ENCODE results near the gene IL27RA.
"Not testable (repeated sequence)": the region's sequence is repeated elsewhere in the genome, so short reads cannot be mapped to it uniquely, and the experiment has no call there.

IL27RA gene

GRCh38 chr19:14030997-14031718, 404 bp upstream of the IL27RA start:
- no peak for DNase-seq

GRCh38 chr19:14033946-14034345, 2.4 kb downstream of the IL27RA start:
- no peak for DNase-seq

- not testable (repeated sequence) for DNase-seq
These were observed 3.6 kb downstream of the IL27RA start for GRCh38 chr19:14035159-14035558.

GRCh38 chr19:14035706-14036105, 4.1 kb downstream of the IL27RA start:
- DNase-seq = peak; percentile 64

- DNase-seq = no peak
These were observed 7.6 kb downstream of the IL27RA start for GRCh38 chr19:14039181-14039580.

- DNase-seq = peak; percentile 47
These were observed 11.4 kb downstream of the IL27RA start for GRCh38 chr19:14042659-14043608.

GRCh38 chr19:14047866-14048265, 16.3 kb downstream of the IL27RA start:
- DNase-seq = not testable (repeated sequence)

- DNase-seq = peak; percentile 27
These were observed 17.0 kb downstream of the IL27RA start for GRCh38 chr19:14048443-14049153.

GRCh38 chr19:14050512-14050911, 18.9 kb downstream of the IL27RA start:
- DNase-seq = no peak

- not testable (repeated sequence) for DNase-seq
These were observed 19.4 kb downstream of the IL27RA start for GRCh38 chr19:14050961-14051360.

GRCh38 chr19:14051980-14052379, 20.4 kb downstream of the IL27RA start:
- no peak for DNase-seq

- no peak for DNase-seq
These were observed 20.9 kb downstream of the IL27RA start for GRCh38 chr19:14052470-14052869.

- no peak for DNase-seq
These were observed 21.5 kb downstream of the IL27RA start for GRCh38 chr19:14053032-14053431.

- no peak for DNase-seq
These were observed 21.9 kb downstream of the IL27RA start for GRCh38 chr19:14053500-14053899.

- DNase-seq = no peak
These were observed 22.5 kb downstream of the IL27RA start for GRCh38 chr19:14054099-14054498.

- DNase-seq = no peak
These were observed 23.2 kb downstream of the IL27RA start for GRCh38 chr19:14054721-14055120.

- no peak for DNase-seq
These were observed 23.8 kb downstream of the IL27RA start for GRCh38 chr19:14055396-14055795.

GRCh38 chr19:14056069-14056666, 24.6 kb downstream of the IL27RA start:
- no peak for DNase-seq

- DNase-seq = no peak
These were observed 25.3 kb downstream of the IL27RA start for GRCh38 chr19:14056741-14057356.

GRCh38 chr19:14058182-14059092, 26.9 kb downstream of the IL27RA start:
- DNase-seq = no peak

- DNase-seq = no peak
These were observed 27.5 kb downstream of the IL27RA start for GRCh38 chr19:14059093-14059480.
